ENCODE measurements around the gene FAM163A.

DNA sequence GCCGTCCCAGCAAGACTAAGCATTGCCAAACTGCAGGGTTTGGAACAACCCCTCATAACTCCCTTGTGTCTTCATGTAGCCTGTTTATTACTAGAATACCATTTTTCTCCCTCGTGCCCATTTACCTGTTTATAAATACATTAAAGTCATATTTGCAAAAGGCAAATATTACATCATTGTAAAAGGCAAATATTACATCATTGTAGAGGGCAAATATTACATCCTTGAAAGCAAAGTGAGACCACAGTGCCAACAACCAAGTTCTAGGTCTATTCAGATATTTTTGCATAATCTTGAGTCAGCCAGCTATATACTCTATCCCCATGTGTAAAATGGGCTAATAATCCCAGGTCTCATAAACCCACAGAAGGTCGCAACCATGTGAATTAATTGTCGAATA is 11.4 kb upstream of the FAM163A start:
- TF ChIP-seq, protein P1, sequence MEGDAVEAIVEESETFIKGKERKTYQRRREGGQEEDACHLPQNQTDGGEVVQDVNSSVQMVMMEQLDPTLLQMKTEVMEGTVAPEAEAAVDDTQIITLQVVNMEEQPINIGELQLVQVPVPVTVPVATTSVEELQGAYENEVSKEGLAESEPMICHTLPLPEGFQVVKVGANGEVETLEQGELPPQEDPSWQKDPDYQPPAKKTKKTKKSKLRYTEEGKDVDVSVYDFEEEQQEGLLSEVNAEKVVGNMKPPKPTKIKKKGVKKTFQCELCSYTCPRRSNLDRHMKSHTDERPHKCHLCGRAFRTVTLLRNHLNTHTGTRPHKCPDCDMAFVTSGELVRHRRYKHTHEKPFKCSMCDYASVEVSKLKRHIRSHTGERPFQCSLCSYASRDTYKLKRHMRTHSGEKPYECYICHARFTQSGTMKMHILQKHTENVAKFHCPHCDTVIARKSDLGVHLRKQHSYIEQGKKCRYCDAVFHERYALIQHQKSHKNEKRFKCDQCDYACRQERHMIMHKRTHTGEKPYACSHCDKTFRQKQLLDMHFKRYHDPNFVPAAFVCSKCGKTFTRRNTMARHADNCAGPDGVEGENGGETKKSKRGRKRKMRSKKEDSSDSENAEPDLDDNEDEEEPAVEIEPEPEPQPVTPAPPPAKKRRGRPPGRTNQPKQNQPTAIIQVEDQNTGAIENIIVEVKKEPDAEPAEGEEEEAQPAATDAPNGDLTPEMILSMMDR (IDR thresholded peaks at IDR 0.05 in 2 of 3, conservative IDR thresholded peaks at IDR 0.05 in 1 of 3; ENCODE audit: borderline replicate concordance in 1 of 3, insufficient read depth in 1 of 3, low read depth in 2 of 3, low read length in 2 of 3) = no peak
- TF ChIP-seq EZH2 (IDR thresholded peaks at IDR 0.05) (no peak), CEBPB (IDR thresholded peaks at IDR 0.05; ENCODE audit: low read depth) (no peak), POLR2A (IDR thresholded peaks at IDR 0.05; ENCODE audit: borderline replicate concordance, extremely low read depth, insufficient read depth, insufficient read length) (no peak), RAD21 (IDR thresholded peaks at IDR 0.05; ENCODE audit: low read depth) (no peak), YY1 (IDR thresholded peaks at IDR 0.05; ENCODE audit: extremely low read depth, insufficient replicate concordance, low read depth, low read length) (no peak), EGR1 (IDR thresholded peaks at IDR 0.05; ENCODE audit: low read depth) (no peak), CBX3 (IDR thresholded peaks at IDR 0.05; ENCODE audit: low read depth) (no peak), EZH2phosphoT487 (IDR thresholded peaks at IDR 0.05; ENCODE audit: borderline replicate concordance) (no peak), SRF (IDR thresholded peaks at IDR 0.05; ENCODE audit: low read depth) (no peak), POLR2AphosphoS5 (IDR thresholded peaks at IDR 0.05; ENCODE audit: low read depth, low read length) (no peak), TCF7L2 (IDR thresholded peaks at IDR 0.05; ENCODE audit: borderline replicate concordance, extremely low read depth, insufficient read depth, insufficient read length) (no peak)
- TF ChIP-seq, protein P2, sequence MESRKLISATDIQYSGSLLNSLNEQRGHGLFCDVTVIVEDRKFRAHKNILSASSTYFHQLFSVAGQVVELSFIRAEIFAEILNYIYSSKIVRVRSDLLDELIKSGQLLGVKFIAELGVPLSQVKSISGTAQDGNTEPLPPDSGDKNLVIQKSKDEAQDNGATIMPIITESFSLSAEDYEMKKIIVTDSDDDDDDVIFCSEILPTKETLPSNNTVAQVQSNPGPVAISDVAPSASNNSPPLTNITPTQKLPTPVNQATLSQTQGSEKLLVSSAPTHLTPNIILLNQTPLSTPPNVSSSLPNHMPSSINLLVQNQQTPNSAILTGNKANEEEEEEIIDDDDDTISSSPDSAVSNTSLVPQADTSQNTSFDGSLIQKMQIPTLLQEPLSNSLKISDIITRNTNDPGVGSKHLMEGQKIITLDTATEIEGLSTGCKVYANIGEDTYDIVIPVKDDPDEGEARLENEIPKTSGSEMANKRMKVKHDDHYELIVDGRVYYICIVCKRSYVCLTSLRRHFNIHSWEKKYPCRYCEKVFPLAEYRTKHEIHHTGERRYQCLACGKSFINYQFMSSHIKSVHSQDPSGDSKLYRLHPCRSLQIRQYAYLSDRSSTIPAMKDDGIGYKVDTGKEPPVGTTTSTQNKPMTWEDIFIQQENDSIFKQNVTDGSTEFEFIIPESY (IDR thresholded peaks at IDR 0.05; ENCODE audit: extremely low read depth, insufficient replicate concordance, low read length) = no peak
